Fibroblast of the conjunctiva (primary cell): ENCODE results near the gene SPTAN1.

Source experiments
- DNase-seq: peaks from one replicate; pipeline ENCODE4 v3.0.0-alpha.2; 2010; ENCODE audit warnings: low read depth

The SPTAN1 gene

GRCh38 chr9:128675382-128675781, 123.0 kb downstream of the SPTAN1 start:
- no peak for DNase-seq

- DNase-seq, result no peak
Measured at GRCh38 chr9:128677794-128678193, 125.4 kb downstream of the SPTAN1 start.
